ENCODE measurements around the gene PHC1.

- TF ChIP-seq CTCF (IDR thresholded peaks at IDR 0.05) (no peak), POLR2A (IDR thresholded peaks at IDR 0.05) (no peak)
Observed at GRCh38 chr12:8989413-8989812, 75.1 kb downstream of the PHC1 start, which contains the start of gene KLRG1.

Measured in testis (tissue), 2 donors.